GM12873 (cell line): ENCODE measurements around the gene FIGN.

Experiments used
- CTCF ChIP-seq: IDR thresholded peaks from 2 replicates; pipeline ENCODE4 v1.5.1; 2012; ENCODE audit warnings: low read depth, mild to moderate bottlenecking, moderate library complexity, low read length, control low read depth; ENCODE audit not compliant: insufficient read depth; ENCODE audit errors: missing control alignments

FIGN gene

GRCh38 chr2:163773276-163773675, 37.5 kb upstream of the FIGN start:
- TF ChIP-seq CTCF = no peak

GRCh38 chr2:163771596-163771995, 35.8 kb upstream of the FIGN start:
- TF ChIP-seq CTCF = no peak

GRCh38 chr2:163768881-163769695, 33.3 kb upstream of the FIGN start:
- no peak for TF ChIP-seq CTCF

GRCh38 chr2:163767097-163767496, 31.3 kb upstream of the FIGN start:
- TF ChIP-seq CTCF = no peak

GRCh38 chr2:163764566-163764965, 28.8 kb upstream of the FIGN start:
- no peak for TF ChIP-seq CTCF

GRCh38 chr2:163759013-163759412, 23.2 kb upstream of the FIGN start:
- TF ChIP-seq CTCF = no peak

GRCh38 chr2:163757814-163758213, 22.0 kb upstream of the FIGN start:
- no peak for TF ChIP-seq CTCF
